Activated naive CD4-positive, alpha-beta T cell treated with anti-CD3 and anti-CD28 coated beads, Interleukin-2, amount 50 U/mL, for 72 hours (primary cell): ENCODE results near the gene PANK3. TPM values are rescaled to one million over a fixed set of nuclear protein-coding genes. Genes with fewer than 3 reads are reported as not detected.
A peak's percentile ranks its signal among the peaks of the same experiment; 100 is the strongest.

ENCODE experiments used
- ATAC-seq, 2 donors: fragments of 150-1000 bp; cut with Tn5 transposase; 2 replicates each; pipeline ENCODE4 v1.10.0; 2021; ENCODE audit warnings: mild to moderate bottlenecking in 2 of 2, moderate library complexity in 2 of 2
- DNase-seq, 2 donors: peaks; one replicate each; pipeline ENCODE4 v3.0.0; 2021 to 2022; ENCODE audit warnings: low spot score in 2 of 2
- H3K27ac Mint-ChIP-seq, 2 donors: one replicate each; pipeline ENCODE4 v1.8.0; 2022; ENCODE audit warnings: mild to moderate bottlenecking in 2 of 2, mixed read lengths in 2 of 2
- H3K36me3 Mint-ChIP-seq, 2 donors: one replicate each; pipeline ENCODE4 v1.8.0; 2022; ENCODE audit warnings: mixed read lengths in 2 of 2
- H3K9me3 Mint-ChIP-seq, 2 donors: one replicate each; pipeline ENCODE4 v1.8.0; 2022; ENCODE audit warnings: mixed read lengths in 2 of 2
- total RNA-seq, 2 donors: library from RNA; stranded (reverse); gene quantifications; one replicate each; pipeline ENCODE4 v1.2.3, GENCODE V29; 2022

Gene PANK3
- total RNA-seq, 2 donors from 2014 or later: 41.6 to 48.3 TPM

DNA sequence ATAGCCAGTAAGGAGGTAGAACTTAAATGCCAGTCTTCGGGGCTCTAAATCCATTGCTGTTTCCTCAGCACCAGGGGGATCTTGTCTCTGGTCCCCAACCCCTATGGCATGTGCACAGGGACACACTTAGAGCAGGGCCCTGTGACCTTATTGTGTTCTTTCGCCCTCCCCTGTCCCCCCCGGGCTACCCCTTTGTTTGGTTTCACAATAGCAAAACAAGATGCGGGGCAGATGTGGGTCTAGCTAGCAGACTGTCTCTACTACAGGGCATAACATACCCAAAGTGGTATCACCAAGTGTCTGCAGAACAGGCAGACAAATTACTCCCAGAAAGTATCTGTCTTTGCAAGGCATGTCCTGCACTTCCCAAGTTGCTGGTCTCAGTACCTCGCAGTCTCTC lies 48.0 kb downstream of the PANK3 start:
- H3K36me3 Mint-ChIP-seq: peaks cover 14 to 16% of the 10 kb centered on the region in 2 donors
- H3K27ac Mint-ChIP-seq: no peak overlapping the region
- DNase-seq: no peak
- no peak for ATAC-seq
- H3K9me3 Mint-ChIP-seq: peaks cover 0 to 12% of the 10 kb centered on the region in 2 donors

DNA sequence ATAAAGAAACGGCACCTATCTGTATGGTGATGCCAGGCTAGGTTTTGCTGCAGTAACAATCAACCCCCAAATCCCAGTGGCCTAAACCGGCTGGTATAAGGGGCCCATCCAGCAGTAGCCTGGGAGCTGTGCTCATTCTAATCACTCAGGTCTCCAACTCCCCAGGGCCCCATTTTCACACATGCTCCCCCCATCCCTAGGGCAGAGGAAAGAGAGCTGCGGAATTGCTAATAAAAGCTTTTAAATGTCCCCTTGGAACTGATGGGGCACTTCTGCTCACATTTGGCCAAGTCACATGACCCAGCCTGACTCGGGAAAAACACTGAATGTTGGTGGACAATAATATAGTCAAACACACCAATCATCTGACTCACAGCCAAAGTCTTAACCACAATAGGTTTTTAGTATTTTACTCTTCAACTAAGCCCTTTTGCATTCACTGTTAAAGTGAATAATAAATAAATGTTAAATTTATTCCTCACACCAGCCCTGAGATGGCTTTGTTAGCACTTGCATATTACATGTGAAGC lies 48.5 kb downstream of the PANK3 start:
- ATAC-seq (no peak), DNase-seq (no peak)
- peaks cover 14 to 16% of the 10 kb centered on the region in 2 donors for H3K36me3 Mint-ChIP-seq
- no peak overlapping the region for H3K27ac Mint-ChIP-seq
- peaks cover 0 to 12% of the 10 kb centered on the region in 2 donors for H3K9me3 Mint-ChIP-seq

DNA sequence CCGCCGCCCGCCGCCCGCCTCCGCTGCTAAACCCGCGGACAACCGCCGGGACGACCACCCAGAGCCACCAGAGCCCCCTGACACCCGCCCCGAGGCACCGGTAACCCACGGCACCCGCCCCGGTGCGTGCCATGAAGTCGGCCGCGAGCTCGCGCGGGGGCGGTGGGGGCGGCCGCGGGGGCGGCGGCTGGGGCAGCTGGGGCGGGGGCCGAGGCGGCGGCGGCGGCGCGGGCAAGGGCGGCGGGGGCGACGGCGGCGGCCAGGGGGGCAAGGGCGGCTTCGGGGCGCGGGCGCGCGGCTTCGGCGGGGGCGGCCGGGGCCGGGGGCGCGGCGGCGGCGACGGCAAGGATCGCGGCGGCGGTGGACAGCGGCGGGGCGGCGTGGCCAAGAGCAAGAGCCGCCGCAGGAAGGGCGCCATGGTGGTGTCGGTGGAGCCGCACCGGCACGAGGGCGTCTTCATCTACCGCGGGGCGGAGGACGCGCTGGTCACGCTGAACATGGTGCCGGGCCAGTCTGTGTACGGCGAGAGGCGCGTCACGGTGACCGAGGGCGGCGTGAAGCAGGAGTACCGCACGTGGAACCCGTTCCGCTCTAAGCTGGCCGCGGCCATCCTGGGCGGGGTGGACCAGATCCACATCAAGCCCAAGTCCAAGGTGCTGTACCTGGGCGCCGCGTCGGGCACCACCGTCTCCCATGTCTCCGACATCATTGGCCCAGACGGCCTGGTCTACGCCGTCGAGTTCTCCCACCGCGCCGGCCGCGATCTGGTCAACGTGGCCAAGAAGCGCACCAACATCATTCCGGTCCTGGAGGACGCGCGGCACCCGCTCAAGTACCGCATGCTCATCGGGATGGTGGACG lies 49.6 kb downstream of the PANK3 start:
- Mint-ChIP-seq H3K27ac (no peak overlapping the region), H3K36me3 (peaks cover 14 to 16% of the 10 kb centered on the region in 2 donors), H3K9me3 (peaks cover 0 to 12% of the 10 kb centered on the region in 2 donors)
- DNase-seq (no peak), ATAC-seq (peak in 1 of 2 donors; percentile 29)

DNA sequence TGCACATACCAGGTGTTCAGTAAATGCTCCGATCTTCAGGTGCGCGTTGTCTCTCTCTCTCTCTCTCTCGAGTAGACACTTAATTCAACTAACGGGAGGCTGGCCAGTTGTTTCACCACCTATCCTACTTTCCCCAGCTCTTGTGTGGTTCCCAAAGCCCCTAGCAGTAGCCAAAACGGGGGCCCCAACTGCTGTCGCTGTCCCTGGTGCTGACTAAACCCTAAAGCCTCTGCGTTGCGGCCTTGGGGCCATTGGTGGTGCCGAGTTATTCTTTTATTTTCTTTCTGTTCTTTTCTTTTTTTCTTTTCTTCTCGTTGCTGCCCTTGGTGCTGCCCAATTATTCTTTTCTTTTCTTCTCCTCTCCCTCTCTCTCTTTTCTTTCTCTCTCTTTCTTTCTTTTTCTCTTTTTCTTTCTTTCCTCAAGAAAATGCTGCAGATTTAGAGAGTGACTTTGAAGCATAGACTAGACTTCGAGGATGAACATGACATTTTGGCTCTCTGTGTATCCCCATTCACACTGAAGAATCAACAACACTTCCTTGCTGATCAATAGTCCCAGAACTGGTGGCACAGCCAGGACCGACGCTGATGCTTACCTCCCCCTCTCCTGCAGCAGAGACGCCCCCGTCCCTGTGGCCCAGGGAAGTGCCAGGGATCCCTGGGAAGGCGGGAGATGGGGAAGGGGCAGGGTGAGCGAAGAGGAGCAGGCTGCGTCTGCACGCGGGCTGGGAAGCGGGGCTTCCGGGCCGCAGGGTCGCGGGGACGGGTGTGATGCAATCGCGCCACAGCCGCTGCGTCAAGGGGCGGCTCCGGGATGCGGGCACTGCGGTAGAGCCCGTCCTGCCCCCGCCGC lies 50.4 kb downstream of the PANK3 start, which contains the start of gene FBLL1:
TSS of gene FBLL1 (plus strand) at position 785 of the 853 bp plus-strand sequence. CDS start 200 bp downstream, outside the sequence.
- Mint-ChIP-seq H3K27ac (no peak within 1 kb of the TSS), H3K36me3 (peaks cover 14 to 16% of the 10 kb centered on the region in 2 donors), H3K9me3 (peaks cover 0 to 12% of the 10 kb centered on the region in 2 donors)
- ATAC-seq (peak; percentile 50 to 62), DNase-seq (peak in 1 of 2 donors; percentile 42)

DNA sequence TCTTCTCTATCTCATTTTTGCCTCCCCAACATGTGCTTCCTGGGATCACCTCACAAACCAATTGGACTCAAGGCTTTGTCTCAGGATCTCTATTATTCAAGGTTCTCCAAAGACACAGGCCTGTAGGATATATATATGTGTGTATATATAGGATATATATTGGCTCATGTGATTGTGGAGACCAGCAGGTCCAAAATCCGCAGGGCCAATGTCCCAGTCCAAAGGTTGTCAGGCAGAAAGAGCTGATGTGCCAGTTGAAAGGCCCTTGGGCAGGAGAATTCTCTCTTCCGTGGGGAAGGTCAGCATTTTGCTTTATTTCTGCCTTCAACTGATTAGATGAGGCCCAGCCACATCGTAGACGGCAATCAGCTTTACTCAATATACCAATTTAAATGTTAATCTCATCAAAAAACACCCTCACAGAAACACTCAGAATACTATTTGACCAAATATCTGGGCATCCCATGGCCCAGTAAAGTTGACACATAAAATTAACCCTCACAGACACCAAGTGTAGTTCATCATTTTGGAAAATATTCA lies 51.3 kb downstream of the PANK3 start:
- no peak for ATAC-seq

GRCh38 chr5:168525856-168526255 lies 53.3 kb downstream of the PANK3 start:
- H3K9me3 Mint-ChIP-seq: peaks cover 0 to 12% of the 10 kb centered on the region in 2 donors
- peaks cover 14 to 16% of the 10 kb centered on the region in 2 donors for H3K36me3 Mint-ChIP-seq
- no peak for ATAC-seq
- no peak for DNase-seq
- no peak overlapping the region for H3K27ac Mint-ChIP-seq

More for the DNA sequence above, 51.3 kb downstream of the PANK3 start:
- peaks cover 0 to 12% of the 10 kb centered on the region in 2 donors for H3K9me3 Mint-ChIP-seq
- no peak for DNase-seq
- no peak overlapping the region for H3K27ac Mint-ChIP-seq
- peaks cover 14 to 16% of the 10 kb centered on the region in 2 donors for H3K36me3 Mint-ChIP-seq

GRCh38 chr5:168513861-168514428 lies 65.2 kb downstream of the PANK3 start:
- DNase-seq (no peak), ATAC-seq (no peak)
- H3K36me3 Mint-ChIP-seq: peaks cover 48 to 60% of the 10 kb centered on the region in 2 donors
- no peak overlapping the region for H3K27ac Mint-ChIP-seq
- H3K9me3 Mint-ChIP-seq: peaks cover 0 to 5% of the 10 kb centered on the region in 2 donors

DNA sequence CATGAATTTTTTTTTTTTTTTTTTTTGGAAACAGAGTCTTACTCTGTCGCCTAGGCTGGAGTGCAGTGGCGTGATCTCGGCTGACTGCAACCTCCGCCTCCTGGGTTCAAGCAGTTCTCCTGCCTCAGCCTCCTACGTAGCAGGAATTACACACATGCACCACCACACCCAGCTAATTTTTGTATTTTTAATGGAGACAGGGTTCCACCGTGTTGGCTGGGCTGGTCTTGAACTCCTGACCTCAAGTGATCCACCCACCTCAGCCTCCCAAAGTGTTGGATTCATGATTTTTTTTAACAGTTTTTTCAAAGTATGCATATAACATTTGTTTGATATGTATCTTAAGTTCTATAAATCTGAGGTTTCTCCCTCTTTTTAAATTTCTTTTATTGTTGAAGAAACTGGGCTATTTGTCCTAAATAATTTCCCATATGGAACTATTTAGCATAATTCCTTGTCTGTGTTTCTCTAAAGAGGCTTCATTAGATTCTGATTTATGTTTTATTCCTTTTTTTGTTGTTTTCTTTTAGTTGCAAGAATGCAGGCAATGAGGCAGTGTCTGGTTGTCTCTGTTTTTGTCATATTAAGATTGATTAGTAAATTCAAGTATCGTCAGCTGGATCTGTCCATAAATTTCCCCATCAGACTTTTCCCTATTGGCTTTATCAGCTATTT lies 76.5 kb downstream of the PANK3 start:
- DNase-seq: no peak
- peaks cover 19 to 29% of the 10 kb centered on the region in 2 donors for H3K36me3 Mint-ChIP-seq
- no peaks in the 10 kb centered on the region for H3K9me3 Mint-ChIP-seq
- H3K27ac Mint-ChIP-seq: no peak overlapping the region
- ATAC-seq: no peak

Other genes with a start within 250 kb of the PANK3 start
- gene RARS1, start 92.9 kb downstream of the PANK3 start, total RNA-seq: 100 to 1,000 TPM; 108 to 115 TPM
- under 1 TPM in 1 of 2 donors, not detected in 1; 0.37 TPM for gene FBLL1, start 50.1 kb downstream of the PANK3 start, total RNA-seq